Fibroblast of skin of left quadriceps (primary cell): ENCODE measurements around the gene DPH1.
A peak's percentile ranks its signal among the peaks of the same experiment; 100 is the strongest.

ENCODE experiments used
- DNase-seq, 2 experiments: peaks; one replicate each; pipeline ENCODE4 v3.0.0-alpha.2; 2013; ENCODE audit warnings: low read depth in 2 of 2

DPH1 gene

GRCh38 chr17:2027528-2028233 lies 2.3 kb upstream of the DPH1 start:
- DNase-seq = no peak

- no peak for DNase-seq
Observed at GRCh38 chr17:2028234-2028614, 1.7 kb upstream of the DPH1 start.

GRCh38 chr17:2028737-2029136 lies 1.2 kb upstream of the DPH1 start:
- DNase-seq = no peak

- DNase-seq = no peak
Observed at GRCh38 chr17:2030779-2031163, 818 bp downstream of the DPH1 start.

- no peak for DNase-seq
Observed at GRCh38 chr17:2033153-2033552, 3.2 kb downstream of the DPH1 start.

- peak; percentile 73 to 76 for DNase-seq
Observed at GRCh38 chr17:2034157-2034556, 4.2 kb downstream of the DPH1 start.

GRCh38 chr17:2034806-2035540 lies 5.0 kb downstream of the DPH1 start:
- DNase-seq = peak; percentile 97

- no peak for DNase-seq
Observed at GRCh38 chr17:2035541-2036488, 5.9 kb downstream of the DPH1 start.

GRCh38 chr17:2037155-2037554 lies 7.2 kb downstream of the DPH1 start:
- no peak for DNase-seq

GRCh38 chr17:2040219-2040827 lies 10.4 kb downstream of the DPH1 start:
- no peak for DNase-seq

GRCh38 chr17:2040942-2041560 lies 11.1 kb downstream of the DPH1 start:
- DNase-seq = no peak

- peak; percentile 85 to 88 for DNase-seq
Observed at GRCh38 chr17:2041561-2042389, 11.8 kb downstream of the DPH1 start, which contains the start of gene OVCA2. Gene OVCA2, plus strand, starts transcription at chr17:2042022. Its CDS starts 26 bp downstream, at chr17:2042048.

GRCh38 chr17:2042390-2042847 lies 12.5 kb downstream of the DPH1 start:
- no peak for DNase-seq

- DNase-seq = no peak
Observed at GRCh38 chr17:2042933-2043332, 13.0 kb downstream of the DPH1 start.

- no peak for DNase-seq
Observed at GRCh38 chr17:2043785-2044184, 13.8 kb downstream of the DPH1 start.

- DNase-seq = no peak
Observed at GRCh38 chr17:2044263-2044894, 14.4 kb downstream of the DPH1 start.

- no peak for DNase-seq
Observed at GRCh38 chr17:2047590-2047989, 17.6 kb downstream of the DPH1 start.

- no peak for DNase-seq
Observed at GRCh38 chr17:2048805-2049204, 18.9 kb downstream of the DPH1 start.
